ENCODE measurements around the gene CCNDBP1.
"Not testable (repeated sequence)": the region's sequence is repeated elsewhere in the genome, so short reads cannot be mapped to it uniquely, and the experiment has no call there.

Gene CCNDBP1

DNA sequence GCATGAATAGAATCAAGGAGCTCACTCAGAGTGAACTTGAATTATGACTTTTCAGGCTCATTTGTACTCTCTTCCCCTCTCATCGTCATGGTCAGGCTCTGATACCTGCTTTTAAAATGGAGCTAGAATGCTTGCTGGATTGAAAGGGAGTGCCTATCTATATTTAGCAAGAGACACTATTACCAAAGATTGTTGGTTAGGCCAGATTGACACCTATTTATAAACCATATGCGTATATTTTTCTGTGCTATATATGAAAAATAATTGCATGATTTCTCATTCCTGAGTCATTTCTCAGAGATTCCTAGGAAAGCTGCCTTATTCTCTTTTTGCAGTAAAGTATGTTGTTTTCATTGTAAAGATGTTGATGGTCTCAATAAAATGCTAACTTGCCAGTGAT lies 9.6 kb downstream of the CCNDBP1 start:
- DNase-seq (ENCODE audit: low read depth): no peak

DNA sequence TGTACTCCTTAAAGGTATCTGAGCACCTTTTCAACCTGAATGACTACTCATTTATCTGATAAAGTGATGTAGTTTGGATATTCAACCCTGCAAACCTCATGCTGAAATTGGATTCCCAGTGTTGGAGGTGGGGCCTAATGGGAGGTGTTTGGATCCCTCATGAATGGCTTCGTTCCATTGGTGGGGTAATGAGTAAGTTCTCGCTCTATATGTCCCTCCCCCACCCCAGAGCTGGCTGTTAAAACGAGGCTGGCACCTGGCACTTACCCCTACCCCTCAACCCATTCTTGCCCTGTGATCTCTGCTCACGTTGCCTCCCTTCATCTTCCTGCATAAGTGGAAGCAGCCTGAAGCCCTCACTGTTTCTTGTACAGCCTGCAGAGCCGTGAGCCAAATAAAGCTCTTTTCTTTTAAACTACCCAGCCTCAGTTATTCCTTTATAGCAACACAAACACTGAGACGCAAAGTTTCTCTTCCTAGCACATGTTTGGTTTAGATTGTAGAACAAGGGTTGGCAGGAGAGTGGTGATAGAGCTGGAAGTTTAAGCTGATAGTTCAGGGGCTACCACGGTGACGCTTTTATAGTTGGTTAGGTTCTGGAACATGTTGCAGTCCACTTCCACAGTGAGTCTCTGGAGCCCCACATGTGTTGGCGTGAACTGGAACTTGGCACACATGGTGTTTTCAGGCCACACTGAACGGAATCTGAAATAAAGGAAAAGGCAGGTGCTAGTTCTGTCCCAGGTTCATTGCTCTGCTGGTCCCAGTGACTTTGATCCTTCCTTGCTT lies 11.8 kb downstream of the CCNDBP1 start:
- DNase-seq (ENCODE audit: low read depth): no peak

DNA sequence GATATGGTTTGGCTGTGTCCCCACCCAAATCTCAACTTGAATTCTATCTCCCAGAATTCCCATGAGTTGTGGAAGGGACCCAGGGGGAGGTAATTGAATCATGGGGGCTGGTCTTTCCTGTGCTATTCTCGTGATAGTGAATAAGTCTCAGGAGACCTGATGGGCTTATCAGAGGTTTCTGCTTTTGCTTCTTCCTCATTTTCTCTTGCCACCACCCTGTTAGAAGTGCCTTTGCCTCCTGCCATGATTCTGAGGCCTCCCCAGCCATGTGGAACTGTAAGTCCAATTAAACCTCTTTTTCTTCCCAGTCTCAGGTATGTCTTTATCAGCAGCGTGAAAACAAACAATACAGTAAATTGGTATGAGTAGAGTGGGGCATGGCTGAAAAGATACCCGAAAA lies 12.6 kb downstream of the CCNDBP1 start:
- DNase-seq (ENCODE audit: low read depth): not testable (repeated sequence)

DNA sequence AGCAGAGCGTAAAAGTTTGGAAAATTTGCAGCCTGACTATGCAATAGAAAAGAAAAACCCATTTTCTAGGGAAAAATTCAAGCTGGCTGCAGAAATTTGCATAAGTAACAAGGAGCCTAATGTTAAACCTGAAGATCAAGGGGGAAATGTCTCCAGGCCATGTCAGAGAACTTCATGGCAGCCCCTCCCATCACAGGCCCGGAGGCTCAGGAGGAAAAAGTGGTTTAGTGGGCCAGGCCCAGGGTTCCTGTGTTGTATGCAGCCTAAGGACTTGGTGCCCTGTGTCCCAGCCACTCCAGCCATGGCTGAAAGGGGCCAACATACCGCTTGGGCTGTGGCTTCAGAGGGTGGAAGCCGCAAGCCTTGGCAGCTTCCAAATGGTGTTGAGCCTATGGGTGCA lies 13.4 kb downstream of the CCNDBP1 start:
- DNase-seq (ENCODE audit: low read depth): not testable (repeated sequence)

DNA sequence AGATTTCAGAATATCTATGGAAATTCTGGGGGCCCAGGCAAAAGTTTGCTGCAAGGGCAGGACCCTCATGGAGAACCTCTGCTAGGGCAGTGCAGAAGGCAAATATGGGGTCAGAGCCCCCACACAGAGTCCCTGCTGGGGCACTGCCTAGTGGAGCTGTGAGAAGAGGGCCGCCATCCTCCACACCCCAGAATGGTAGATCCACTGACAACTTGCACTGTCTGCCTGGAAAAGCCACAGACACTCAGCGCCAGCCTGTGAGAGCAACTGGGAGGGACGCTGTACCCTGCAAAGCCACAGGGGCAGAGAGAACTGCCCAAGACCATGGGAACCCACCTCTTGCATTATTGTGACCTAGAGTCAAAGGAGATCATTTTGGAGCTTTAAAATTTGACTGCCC lies 13.8 kb downstream of the CCNDBP1 start:
- no peak for DNase-seq (ENCODE audit: low read depth)

DNA sequence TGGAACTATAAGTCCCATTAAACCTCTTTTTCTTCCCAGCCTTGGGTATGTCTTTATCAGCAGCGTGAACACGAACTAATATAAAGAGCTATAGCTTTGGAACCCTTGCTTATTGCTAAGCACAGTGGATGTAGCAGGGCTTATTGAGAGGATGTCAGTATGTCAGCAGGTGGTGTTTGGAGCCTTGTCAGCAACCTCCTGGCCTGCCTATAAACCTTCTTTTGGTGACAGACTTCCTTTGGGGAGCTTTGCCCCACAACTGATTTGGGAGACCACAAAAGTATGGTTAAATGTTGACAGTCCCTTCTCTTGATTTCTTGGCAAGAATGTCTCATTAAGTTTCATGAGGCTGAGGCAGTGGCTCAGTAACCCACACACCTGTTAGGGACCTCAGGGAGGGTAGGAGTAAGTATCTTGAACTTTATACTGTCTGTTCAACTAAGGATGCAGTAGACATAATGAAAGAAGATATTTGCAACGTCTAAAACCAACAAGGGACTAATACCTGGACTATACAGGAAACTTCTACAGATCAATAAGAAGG lies 14.8 kb downstream of the CCNDBP1 start:
- DNase-seq (ENCODE audit: low read depth): no peak

DNA sequence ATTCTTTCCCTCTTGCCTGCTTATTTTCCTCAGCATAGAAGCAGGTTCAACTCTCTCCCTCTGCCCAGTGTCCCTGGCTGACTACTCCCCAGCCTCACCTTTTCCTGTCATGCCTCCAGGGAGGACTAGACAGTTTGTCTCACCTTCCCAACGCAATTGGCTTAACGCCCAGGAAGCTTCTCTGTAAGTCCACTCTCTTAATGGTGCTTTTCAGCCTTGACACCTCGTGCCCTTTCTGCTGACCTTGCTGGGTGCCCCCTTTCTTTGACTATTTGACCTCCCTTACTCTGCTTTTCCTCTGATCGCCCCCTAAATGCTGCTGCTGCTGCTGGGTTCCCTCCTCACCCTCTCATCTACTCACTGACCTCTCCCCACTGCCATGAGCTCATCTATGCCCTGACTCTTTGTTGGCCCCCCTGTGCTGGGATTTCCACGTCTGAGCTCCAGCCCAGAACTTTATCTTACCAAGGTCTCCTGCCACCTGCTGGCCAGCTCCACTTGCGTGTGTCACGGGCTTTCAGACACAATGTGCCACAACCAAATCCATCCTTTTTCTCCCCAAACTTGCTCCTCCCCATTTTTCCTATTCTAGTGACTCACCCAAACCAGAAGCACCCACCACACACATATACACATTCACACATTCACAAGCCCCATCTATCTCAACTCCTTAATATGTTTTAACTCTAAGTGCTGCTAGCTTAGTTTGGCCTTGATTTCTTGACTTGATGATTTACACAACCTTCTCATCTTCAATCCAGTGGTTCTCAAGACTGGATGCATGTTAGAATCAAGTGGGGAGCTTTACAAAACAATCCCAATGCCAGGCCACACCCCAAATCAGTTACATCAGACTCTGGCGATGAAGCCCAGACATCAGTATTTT lies 19.1 kb downstream of the CCNDBP1 start:
- peak; percentile 29 for DNase-seq (ENCODE audit: low read depth)

DNA sequence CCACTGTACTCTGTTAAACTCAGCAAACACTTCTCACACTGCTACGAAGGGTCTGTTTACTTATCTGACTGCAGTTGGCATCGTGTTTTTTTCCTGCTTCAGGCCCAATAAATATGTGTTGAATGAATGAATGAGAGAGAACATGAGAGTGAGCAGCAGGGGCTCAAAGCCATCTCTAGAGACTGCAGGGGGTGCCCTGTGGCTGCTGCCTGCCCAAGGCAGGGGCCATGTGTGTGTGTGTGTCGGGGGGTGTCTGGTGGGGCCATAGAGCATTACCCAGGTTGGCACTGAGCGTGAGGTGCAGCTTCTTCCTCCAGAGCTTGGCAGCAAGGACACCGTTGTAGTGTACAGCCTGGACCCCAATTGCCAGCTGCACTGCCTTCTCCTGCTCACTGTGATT lies 20.9 kb downstream of the CCNDBP1 start:
- DNase-seq (ENCODE audit: low read depth): no peak

DNA sequence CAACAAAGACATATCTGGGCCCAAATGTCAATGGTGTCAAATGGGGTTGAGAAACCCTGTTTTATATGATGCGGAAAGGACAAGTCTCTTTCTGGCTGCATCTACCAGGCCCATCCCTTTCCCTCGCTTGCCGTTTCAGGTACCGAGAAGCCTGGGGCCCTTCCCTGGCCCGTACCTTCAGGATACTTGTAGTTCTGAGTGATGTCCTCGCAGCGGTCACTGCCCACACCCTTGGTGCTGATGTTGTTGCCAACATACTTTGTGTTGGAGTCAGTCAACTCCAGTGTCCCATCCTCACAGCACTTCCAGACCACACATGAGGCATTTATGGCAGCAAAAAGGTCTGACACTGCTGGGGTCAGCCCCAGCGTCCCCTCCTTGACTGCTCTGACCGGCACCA lies 21.8 kb downstream of the CCNDBP1 start:
- no peak for DNase-seq (ENCODE audit: low read depth)

DNA sequence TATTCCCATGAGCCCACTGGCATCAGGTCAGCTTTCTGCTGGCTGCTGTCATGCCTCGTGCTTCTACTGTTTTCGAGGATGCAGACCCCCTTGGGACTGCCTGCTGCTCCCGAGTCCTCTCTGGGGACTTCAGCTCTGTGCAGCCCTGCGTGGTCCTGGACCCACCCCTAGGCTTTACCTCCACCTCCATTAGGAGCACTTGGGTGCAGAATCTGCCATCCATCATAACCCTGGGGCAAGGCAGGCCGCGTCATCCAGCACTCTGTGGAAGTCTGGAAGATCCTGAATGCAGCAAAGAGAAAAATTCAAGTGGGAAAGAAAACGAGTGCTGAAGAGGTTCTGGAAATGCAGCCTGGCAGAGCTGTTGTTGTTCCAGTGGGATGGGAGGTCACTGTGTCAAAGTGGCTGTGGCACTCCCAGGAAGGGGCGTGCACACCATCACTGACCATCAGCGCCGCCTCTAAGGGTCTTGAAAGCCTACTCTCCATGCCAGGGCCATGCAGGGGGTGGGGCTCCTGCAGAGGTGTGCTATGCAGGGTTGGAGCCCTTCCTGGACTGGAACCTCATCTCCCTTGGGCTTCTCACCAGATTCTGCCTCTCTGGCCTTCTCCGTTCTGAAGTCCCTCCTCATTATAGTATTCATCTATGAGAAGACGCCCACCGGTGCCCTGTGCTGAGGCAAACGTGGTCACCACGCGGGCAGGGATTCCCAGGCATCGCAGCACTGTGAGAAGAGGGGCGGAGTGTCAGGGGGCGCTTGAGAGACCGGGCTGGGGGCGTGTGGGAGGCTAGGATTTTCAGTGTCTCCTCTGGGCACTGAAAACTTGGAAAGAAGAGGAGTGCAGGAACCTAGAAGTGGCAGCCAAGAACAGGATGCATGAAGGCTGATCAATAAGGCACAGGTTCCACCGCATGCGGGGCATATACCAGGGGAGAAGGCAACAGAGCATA lies 23.1 kb downstream of the CCNDBP1 start:
- no peak for DNase-seq (ENCODE audit: low read depth)

DNA sequence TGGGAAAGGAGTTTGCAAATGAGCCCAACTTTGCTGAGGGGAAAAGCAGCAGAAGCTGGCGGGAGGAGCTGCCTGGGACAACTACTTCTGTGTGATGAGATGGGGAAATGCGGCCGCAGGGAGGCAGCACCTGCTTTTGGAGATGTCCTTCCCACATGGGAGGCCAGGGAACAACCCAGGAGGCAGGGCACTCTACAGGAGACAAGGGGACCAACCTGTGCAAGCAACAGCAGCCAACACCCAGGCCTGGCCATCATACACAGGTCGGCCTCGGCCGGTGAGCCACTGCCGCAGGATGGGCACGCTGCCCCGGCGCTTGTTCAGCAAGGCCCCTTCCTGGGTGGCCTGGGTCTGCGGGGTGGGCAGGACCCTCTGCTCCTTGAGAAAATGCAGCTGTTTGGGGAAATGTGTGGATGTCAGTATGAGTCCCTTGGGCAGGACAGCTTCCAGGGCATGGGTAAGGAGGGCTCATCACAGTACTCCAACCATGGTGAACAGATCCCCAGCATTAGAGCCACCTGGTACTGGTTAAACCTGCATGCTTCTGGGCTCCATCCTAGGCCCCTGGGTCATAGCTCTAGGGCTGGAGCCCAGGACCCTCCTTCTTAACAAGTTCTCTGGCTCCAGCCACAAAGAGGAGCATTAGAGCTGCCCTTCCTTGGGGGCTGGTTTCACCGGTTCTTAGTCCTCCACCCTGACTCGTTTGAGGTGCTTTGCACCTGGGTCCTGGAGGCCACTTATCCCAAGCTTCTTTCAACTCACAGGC lies 24.0 kb downstream of the CCNDBP1 start:
- DNase-seq (ENCODE audit: low read depth): no peak

DNA sequence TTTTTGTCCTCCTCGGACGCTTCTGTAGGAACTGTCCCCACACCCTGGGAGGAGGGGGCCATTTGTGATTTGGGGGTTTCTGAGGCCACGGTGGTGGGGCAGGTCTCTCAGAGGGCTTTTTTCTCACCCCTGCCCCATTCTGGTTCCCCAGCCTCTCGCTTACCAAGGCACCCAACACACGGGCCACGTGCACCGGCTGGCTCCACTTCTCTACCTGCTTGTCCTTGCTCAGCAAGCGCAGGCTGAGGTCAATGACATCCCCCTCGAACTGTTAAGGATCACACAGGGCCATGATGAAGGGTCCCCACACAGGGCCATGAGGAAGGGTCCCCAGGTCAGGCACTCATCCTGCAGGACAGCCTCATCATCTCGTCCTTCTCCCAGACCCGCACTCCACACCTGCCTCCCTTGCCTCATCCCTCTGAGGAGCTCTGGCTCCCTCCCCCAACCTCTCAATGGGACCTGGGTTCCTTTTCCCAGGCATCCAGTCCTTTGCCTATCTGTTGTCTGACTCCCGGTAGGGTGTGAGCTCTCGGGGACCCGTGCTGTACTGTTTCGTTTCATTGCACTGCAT lies 25.1 kb downstream of the CCNDBP1 start:
- DNase-seq (ENCODE audit: low read depth): no peak

DNA sequence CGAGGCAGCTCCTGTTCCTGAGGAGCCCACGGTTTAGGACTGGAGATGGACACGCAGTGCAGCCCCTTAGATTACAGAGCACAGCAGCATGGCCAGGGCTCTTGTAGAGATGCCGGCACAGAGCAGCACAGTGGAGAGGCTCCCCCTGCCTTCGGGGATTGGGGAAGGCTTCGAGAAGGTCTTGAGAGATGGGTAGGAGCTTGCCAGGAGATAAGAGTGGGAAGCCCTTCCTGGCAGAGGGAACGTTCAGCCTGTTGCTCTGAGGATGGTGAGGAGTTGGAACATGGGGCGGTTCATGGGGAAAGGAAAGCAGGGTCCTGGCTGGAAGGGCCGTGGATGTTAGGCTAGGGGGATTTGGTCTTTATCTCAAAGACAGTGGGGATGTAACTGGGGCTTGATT lies 25.6 kb downstream of the CCNDBP1 start:
- DNase-seq (ENCODE audit: low read depth): no peak

DNA sequence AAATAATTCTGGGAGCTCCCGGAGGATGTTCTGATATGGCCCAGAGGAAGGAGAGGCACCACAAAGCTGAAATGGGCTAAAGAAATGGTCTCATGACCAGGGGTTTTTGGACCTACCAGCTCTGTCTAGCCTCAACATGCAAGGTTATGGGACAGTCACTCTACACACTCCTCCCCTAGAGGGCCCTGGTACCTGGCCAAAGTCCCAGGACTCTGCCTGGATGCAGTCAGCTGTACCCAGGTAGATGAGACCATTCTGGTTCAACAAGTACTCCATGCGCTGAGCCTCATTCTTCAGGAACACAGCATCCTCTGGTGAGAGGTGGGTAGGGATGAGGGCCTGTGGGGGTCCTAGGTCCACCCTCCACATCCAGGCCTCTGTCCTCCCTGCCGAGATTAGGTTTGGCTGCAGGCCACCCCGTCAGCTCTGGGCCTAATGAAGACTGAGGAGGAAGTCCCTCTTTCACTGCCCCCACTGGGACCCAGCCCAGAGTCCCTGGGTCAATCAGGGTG lies 26.1 kb downstream of the CCNDBP1 start:
- DNase-seq (ENCODE audit: low read depth): no peak

DNA sequence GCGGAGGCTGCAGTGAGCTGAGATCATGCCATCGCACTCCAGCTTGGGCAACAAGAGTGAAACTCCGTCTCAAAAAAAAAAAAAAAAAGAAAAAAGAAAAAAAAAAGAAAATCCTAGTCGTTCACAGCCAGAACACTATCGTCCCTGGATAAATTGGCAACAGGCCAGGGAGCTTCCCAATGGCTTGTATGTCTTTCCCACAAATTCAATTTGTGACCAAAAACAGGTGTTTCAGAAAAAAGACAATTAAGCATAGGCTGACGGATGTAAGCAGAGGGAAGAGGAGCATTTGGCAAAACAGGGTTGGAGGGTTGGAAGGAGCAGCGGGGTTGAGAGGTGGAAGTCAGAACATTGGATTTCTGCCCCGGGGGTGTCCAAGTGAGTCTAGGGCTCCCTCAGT lies 27.1 kb downstream of the CCNDBP1 start:
- no peak for DNase-seq (ENCODE audit: low read depth)

DNA sequence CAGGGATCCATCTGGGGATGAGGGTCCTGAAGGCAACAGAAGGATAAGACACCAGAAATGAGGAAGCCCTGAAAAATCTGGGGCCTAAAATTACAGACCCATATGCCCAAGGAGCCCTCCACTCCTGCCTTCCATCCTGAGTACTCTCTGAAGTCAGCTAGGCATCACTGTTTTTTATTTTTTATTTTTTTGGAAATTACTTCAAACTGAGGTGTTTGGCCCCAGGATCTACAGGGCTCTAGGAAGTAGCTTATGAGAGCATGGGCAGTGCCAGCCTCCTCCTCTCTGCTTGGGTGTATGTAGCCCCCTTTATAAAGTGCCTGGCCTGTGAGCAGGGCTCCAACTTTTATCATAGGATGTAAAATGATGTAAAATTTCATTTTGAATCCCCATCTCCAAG lies 27.7 kb downstream of the CCNDBP1 start:
- no peak for DNase-seq (ENCODE audit: low read depth)

DNA sequence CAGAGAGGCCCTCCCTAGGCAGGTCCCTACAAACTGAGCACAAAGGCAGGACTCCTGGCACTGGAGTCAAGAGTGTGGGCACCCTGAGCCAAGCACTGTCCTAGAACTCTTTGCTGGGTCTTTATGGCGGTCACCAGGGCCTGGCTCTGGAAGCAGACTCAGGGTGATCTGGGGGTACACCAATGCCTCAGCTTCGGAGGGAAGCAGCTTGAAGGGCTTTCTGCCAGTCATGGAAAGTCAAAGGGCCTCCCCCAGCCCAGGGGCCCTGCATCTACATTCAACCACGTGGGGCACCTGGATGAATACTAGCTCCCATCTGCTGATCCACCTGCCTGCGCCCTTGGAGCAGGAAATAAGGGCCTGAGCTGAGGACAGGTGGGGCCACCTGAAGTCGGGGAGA lies 28.3 kb downstream of the CCNDBP1 start:
- DNase-seq (ENCODE audit: low read depth): no peak

DNA sequence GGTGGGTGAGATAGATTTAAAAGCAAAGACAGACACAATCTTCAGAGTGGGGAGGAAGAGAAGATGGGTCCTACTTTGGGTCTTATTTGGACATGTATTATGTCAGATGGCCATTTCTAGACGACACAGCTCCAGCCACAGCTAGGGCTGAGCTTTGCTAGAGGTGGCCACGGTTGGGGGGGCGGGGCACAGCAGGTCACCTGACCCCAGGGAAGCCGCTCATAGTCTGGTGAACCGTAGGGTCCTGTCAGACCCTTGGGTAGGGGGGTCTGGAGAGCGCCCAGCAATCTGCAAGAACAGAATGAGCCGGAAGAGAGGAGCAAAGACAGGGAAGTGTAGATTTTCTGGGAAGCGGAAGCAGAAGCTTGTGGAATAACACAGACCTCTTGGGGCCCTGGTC lies 29.0 kb downstream of the CCNDBP1 start:
- DNase-seq (ENCODE audit: low read depth): no peak

DNA sequence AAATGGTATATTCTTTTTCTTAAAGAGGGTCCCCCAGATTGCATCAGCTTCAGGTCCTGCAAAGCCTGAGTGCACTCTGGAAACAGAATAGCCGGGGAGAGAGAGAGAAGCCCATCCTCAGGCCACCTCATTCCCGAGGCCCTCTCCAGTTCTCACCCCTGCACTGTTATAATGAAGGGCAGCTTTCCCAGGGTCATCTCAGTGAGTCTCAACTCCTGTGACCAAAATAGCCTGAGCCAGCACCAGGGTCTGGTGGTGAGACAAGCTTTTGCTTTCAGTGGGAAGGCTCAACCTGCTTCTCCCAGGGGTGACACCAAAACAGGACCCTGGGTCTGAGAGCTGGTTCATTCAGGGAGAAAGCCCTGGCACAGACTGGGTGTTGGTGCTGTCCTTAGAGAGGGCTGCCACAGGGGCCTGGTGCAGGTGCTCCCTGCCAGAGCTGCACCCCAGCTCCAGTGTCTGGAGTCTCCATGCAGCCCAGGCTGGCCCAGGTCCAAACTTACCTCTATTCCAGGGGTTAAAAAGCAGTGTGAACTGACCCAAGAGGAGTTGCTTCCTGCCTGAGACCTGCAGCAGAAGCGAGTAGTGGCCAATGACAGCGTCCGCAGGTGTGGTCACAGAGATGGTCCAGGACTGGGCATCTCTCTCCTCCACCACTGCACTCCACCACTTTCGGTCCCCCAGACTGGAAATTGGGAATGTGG lies 29.5 kb downstream of the CCNDBP1 start:
- DNase-seq (ENCODE audit: low read depth): no peak

DNA sequence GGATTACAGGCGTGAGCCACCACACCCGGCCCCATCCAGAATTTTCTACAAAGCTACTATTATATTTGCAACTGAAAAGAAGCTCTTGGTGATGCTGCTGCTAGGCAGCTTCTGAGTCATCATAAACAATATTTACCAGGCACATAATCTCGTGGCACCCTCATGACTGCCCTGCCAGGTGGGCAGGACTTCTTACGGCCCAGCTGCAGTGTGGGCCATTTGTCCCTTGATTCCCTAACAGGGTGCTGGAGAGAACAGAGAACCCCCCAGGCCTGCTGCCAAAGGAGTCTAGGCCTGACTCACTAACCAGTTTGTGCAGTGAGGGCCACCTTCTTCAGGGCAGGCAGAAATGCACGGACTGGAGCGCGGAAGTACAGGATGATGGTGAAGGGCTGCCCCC lies 30.8 kb downstream of the CCNDBP1 start:
- DNase-seq (ENCODE audit: low read depth): no peak
